ENCODE results near the gene FAHD2A. TPM values are rescaled to one million over a fixed set of nuclear protein-coding genes. Genes with fewer than 3 reads are reported as not detected.

The FAHD2A gene
- polyA plus RNA-seq, 1 donor from 2014 or later = 27.2 TPM

GRCh38 chr2:95379371-95379831 is 23.1 kb upstream of the FAHD2A start:
- no peak overlapping the region for H2AFZ ChIP-seq (ENCODE audit: low read depth, low read length)
- peaks cover 7% of the 10 kb centered on the region for H3K9me3 ChIP-seq (ENCODE audit: low read length)
- no peaks in the 10 kb centered on the region for H3K9me2 ChIP-seq (ENCODE audit: insufficient read depth, low read length)
- no peaks in the 10 kb centered on the region for H3F3A ChIP-seq (ENCODE audit: insufficient read depth, low read length, poor library complexity, severe bottlenecking)
- no peaks in the 10 kb centered on the region for H3K27me3 ChIP-seq (ENCODE audit: insufficient read depth, low read depth, low read length)
- no peak overlapping the region for H3K4me2 ChIP-seq (ENCODE audit: low read length)
- H3K36me3 ChIP-seq (ENCODE audit: insufficient read depth, low read length) = no peaks in the 10 kb centered on the region
- no peaks in the 10 kb centered on the region for H3K79me2 ChIP-seq (replicated peaks; ENCODE audit: insufficient read depth, low read length)
- no peak overlapping the region for H3K9ac ChIP-seq (ENCODE audit: low read length)
- TF ChIP-seq EP300 (conservative IDR thresholded peaks at IDR 0.05; ENCODE audit: poor library complexity, severe bottlenecking) = no peak
- no peak for TF ChIP-seq CTCF (IDR thresholded peaks at IDR 0.05; ENCODE audit: poor library complexity, severe bottlenecking)
- TF ChIP-seq POLR2AphosphoS5 (IDR thresholded peaks at IDR 0.05) = no peak
- no peak for TF ChIP-seq SMC3 (conservative IDR thresholded peaks at IDR 0.05; ENCODE audit: poor library complexity)
- no peak for TF ChIP-seq TAF1 (IDR thresholded peaks at IDR 0.05; ENCODE audit: low read depth)
- TF ChIP-seq EZH2 (IDR thresholded peaks at IDR 0.05; ENCODE audit: borderline replicate concordance, insufficient read depth, low read length, poor library complexity, severe bottlenecking) = no peak
- TF ChIP-seq RAD21 (conservative IDR thresholded peaks at IDR 0.05) = no peak
- TF ChIP-seq MXI1 (conservative IDR thresholded peaks at IDR 0.05; ENCODE audit: poor library complexity, severe bottlenecking) = no peak
- TF ChIP-seq, protein P1, sequence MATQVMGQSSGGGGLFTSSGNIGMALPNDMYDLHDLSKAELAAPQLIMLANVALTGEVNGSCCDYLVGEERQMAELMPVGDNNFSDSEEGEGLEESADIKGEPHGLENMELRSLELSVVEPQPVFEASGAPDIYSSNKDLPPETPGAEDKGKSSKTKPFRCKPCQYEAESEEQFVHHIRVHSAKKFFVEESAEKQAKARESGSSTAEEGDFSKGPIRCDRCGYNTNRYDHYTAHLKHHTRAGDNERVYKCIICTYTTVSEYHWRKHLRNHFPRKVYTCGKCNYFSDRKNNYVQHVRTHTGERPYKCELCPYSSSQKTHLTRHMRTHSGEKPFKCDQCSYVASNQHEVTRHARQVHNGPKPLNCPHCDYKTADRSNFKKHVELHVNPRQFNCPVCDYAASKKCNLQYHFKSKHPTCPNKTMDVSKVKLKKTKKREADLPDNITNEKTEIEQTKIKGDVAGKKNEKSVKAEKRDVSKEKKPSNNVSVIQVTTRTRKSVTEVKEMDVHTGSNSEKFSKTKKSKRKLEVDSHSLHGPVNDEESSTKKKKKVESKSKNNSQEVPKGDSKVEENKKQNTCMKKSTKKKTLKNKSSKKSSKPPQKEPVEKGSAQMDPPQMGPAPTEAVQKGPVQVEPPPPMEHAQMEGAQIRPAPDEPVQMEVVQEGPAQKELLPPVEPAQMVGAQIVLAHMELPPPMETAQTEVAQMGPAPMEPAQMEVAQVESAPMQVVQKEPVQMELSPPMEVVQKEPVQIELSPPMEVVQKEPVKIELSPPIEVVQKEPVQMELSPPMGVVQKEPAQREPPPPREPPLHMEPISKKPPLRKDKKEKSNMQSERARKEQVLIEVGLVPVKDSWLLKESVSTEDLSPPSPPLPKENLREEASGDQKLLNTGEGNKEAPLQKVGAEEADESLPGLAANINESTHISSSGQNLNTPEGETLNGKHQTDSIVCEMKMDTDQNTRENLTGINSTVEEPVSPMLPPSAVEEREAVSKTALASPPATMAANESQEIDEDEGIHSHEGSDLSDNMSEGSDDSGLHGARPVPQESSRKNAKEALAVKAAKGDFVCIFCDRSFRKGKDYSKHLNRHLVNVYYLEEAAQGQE (IDR thresholded peaks at IDR 0.05; ENCODE audit: borderline replicate concordance) = no peak
- H3K27ac ChIP-seq (ENCODE audit: low read length) = no peak overlapping the region
- no peaks in the 10 kb centered on the region for H4K20me1 ChIP-seq (ENCODE audit: insufficient read depth)
- no peak overlapping the region for H3K4me3 ChIP-seq (ENCODE audit: low read length)

- no peaks in the 10 kb centered on the region for H3K36me3 ChIP-seq (ENCODE audit: insufficient read depth, low read length)
- no peaks in the 10 kb centered on the region for H4K20me1 ChIP-seq (ENCODE audit: insufficient read depth)
- no peaks in the 10 kb centered on the region for H3K79me2 ChIP-seq (replicated peaks; ENCODE audit: insufficient read depth, low read length)
- no peak for TF ChIP-seq RAD21 (conservative IDR thresholded peaks at IDR 0.05)
- no peak for TF ChIP-seq EZH2 (IDR thresholded peaks at IDR 0.05; ENCODE audit: borderline replicate concordance, insufficient read depth, low read length, poor library complexity, severe bottlenecking)
- H3K9me2 ChIP-seq (ENCODE audit: insufficient read depth, low read length) = no peaks in the 10 kb centered on the region
- H3K4me2 ChIP-seq (ENCODE audit: low read length) = no peak overlapping the region
- H3K4me3 ChIP-seq (ENCODE audit: low read length) = no peak overlapping the region
- peaks cover 7% of the 10 kb centered on the region for H3K9me3 ChIP-seq (ENCODE audit: low read length)
- H3F3A ChIP-seq (ENCODE audit: insufficient read depth, low read length, poor library complexity, severe bottlenecking) = no peaks in the 10 kb centered on the region
- H3K27ac ChIP-seq (ENCODE audit: low read length) = no peak overlapping the region
- H2AFZ ChIP-seq (ENCODE audit: low read depth, low read length) = no peak overlapping the region
- no peaks in the 10 kb centered on the region for H3K27me3 ChIP-seq (ENCODE audit: insufficient read depth, low read depth, low read length)
- no peak overlapping the region for H3K9ac ChIP-seq (ENCODE audit: low read length)
These were observed 22.2 kb upstream of the FAHD2A start for GRCh38 chr2:95380280-95380679.

GRCh38 chr2:95380731-95381130 is 21.8 kb upstream of the FAHD2A start:
- H4K20me1 ChIP-seq (ENCODE audit: insufficient read depth) = no peaks in the 10 kb centered on the region
- H3K9me3 ChIP-seq (ENCODE audit: low read length) = peaks cover 7% of the 10 kb centered on the region
- H3K79me2 ChIP-seq (replicated peaks; ENCODE audit: insufficient read depth, low read length) = no peaks in the 10 kb centered on the region
- H3K27me3 ChIP-seq (ENCODE audit: insufficient read depth, low read depth, low read length) = no peaks in the 10 kb centered on the region
- H3K36me3 ChIP-seq (ENCODE audit: insufficient read depth, low read length) = no peaks in the 10 kb centered on the region
- H3K4me2 ChIP-seq (ENCODE audit: low read length) = no peak overlapping the region
- TF ChIP-seq EP300 (conservative IDR thresholded peaks at IDR 0.05; ENCODE audit: poor library complexity, severe bottlenecking) (no peak), SMC3 (conservative IDR thresholded peaks at IDR 0.05; ENCODE audit: poor library complexity) (no peak), CTCF (IDR thresholded peaks at IDR 0.05; ENCODE audit: poor library complexity, severe bottlenecking) (no peak), POLR2AphosphoS5 (IDR thresholded peaks at IDR 0.05) (no peak), EZH2 (IDR thresholded peaks at IDR 0.05; ENCODE audit: borderline replicate concordance, insufficient read depth, low read length, poor library complexity, severe bottlenecking) (no peak), TAF1 (IDR thresholded peaks at IDR 0.05; ENCODE audit: low read depth) (no peak), MXI1 (conservative IDR thresholded peaks at IDR 0.05; ENCODE audit: poor library complexity, severe bottlenecking) (no peak), RAD21 (conservative IDR thresholded peaks at IDR 0.05) (no peak)
- TF ChIP-seq, protein P1 (IDR thresholded peaks at IDR 0.05; ENCODE audit: borderline replicate concordance) = no peak
- no peaks in the 10 kb centered on the region for H3F3A ChIP-seq (ENCODE audit: insufficient read depth, low read length, poor library complexity, severe bottlenecking)
- H3K9ac ChIP-seq (ENCODE audit: low read length) = no peak overlapping the region
- H3K4me3 ChIP-seq (ENCODE audit: low read length) = no peak overlapping the region
- no peak overlapping the region for H2AFZ ChIP-seq (ENCODE audit: low read depth, low read length)
- H3K27ac ChIP-seq (ENCODE audit: low read length) = no peak overlapping the region
- no peaks in the 10 kb centered on the region for H3K9me2 ChIP-seq (ENCODE audit: insufficient read depth, low read length)

All from neural cell (in vitro differentiated cells).